HG02588 (cell line): ENCODE data around the gene AMOTL2.

Experiments used
- ATAC-seq: cut with Tn5 transposase; IDR thresholded peaks from one replicate; pipeline ENCODE4 v1.9.1; 2021; ENCODE audit warnings: mild to moderate bottlenecking, moderate library complexity; ENCODE audit not compliant: unreplicated experiment

The AMOTL2 gene

DNA sequence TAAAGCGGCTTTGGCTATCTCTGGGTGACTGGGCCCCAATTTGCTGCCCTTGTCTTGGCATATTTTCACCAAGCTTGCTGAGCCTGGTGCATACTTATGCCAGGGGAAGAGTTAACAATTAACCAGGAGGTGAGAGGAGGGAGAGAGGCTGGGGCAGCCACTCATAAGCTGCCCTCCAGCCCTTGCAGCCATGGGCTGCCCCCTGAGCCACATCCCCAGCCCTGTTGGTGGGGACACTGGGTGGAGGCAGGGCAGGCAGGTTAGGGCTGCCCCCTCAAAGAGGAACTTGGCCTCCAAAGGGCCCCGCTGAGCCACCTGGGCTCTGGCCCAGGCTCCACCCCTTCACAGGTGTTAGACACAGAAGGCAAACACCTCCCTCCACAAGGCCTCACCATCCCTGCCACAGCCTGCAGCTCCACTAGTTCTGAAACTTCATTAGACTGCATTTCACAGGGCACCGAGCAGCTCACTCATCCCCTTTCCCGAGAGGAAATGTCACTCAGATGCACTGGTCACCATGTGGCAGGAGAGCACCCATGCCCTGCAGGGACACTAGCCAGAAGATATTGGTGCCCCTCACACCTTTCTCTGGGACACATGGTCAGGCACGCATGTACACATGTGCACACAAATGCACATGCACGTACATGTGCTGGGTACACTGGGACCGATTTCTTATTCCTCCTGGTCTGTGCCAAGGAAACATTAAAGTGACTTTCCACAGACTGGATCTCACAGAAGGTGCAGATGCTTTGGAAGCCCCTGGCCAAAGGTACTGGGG lies 20.2 kb downstream of the AMOTL2 start:
- no peak for ATAC-seq

DNA sequence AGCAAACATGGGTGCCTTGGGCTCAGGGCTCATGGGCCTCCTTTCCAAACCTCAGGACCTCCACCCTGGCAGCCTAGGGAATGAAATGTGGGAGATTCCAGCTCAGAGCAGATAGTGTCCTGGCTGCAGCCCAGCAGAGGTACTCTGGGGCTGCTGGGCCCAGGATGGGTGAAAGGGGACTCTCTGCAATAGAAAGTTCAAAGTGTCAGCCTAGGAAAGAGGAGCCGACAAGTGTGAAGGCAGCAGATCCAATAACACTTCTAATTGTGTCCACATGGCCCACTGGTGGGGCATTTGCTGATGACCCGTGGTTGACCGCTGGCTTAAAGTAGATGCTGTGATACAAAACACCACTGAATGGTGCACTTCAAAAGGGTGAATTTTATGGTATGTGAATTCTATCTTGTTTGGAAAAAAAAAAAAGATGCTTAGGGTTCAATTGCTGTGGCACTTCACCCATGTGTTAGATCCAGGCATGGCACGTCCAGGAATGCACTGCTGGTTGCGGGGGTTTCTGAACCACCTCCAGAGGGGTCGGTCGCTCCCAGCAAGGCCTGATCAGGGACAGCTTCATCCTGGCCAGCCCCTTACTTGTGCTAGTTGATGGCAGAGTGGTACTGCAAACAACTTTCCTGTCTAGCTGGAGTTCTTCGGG lies 20.9 kb downstream of the AMOTL2 start:
- no peak for ATAC-seq

DNA sequence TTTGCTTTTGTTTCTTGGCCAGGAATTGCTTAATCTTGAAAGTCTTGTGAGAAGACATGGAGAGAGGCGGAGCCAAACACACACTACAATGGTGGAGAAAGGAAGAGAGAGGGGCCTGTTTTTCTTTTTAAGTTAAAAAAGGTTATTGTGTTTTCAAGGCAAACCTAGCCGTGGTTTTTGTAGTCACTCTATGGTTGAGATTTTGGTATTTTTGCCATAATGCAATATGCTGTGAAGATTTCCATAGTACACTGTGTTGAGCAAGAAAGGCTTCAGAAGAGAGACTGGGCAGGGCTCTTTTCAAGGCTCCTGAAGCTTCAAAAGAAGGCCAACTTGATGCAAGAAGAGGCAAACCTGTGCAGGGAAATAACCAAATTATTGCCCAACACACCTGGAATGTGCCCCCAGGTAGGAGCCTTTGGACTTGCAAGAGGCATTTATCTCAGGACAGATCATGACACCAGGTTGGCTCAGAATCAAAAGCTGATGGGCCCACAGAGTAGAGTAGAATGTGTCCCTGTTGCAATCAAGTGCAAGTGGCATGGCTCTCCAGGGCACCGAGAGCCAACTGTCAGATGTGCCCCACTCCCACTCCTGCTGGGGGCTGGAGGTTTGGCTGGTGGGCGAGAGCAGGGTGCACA lies 22.1 kb downstream of the AMOTL2 start:
- ATAC-seq = no peak

DNA sequence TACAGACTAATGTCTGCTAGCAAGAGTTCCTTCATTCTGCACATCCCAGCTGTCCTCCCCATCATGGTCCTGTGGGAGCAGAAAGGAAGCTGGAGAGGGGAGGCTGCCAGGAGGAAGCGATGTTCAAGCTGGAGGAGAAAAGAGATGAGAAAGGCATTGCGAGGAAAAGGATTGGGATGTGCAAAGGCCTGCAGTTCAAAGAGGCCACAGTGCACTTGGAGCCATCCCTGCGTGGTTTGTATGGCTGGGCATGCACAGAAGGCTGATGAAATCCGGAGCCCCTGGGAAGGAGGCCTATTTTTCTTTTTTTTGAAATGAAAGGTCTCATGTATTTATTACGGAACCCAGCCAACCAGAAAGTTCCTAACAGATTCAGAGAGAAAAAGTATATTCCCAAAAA lies 22.8 kb downstream of the AMOTL2 start:
- ATAC-seq = no peak

DNA sequence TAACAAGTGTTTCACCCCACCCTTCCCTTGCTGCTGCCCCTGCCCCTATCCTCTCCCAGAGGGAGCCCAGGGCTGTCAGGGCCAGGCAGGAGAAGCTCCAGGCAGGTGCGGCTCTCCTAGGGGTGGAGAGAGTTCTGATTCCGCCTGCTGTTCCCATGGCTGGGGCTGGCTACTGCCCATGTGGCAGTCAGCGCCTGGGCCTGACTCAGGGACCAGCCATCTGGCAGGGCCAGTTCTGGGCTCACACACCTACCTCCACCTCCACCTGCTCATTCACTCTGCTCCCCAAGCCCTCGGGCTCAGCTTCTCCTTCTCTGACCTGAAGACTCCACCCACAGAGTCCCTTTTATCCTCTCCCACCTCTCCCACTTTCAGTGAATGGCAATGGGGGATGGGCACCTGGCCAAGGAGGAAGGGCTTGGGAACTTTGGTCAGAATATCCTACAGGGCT lies 23.4 kb downstream of the AMOTL2 start:
- ATAC-seq = no peak

DNA sequence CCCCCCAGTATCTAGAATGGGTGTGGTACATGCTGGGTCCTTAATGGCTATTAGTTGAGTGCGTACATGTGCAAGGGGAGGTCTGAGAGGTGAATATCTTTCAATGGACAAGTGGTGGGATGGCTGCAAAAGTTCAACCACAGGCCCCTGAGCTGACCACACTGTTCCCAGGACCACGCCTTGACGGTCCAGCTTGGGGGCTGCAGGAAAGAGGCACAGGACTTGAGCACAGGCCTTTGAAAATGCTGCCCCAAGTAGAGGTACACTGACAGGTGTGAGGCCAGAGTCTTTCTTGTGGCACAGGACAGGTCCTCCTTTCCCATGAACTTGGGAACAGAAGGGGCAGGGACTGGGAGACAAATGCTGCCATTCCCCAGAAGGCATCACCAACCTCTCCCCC lies 24.0 kb downstream of the AMOTL2 start:
- ATAC-seq = no peak

DNA sequence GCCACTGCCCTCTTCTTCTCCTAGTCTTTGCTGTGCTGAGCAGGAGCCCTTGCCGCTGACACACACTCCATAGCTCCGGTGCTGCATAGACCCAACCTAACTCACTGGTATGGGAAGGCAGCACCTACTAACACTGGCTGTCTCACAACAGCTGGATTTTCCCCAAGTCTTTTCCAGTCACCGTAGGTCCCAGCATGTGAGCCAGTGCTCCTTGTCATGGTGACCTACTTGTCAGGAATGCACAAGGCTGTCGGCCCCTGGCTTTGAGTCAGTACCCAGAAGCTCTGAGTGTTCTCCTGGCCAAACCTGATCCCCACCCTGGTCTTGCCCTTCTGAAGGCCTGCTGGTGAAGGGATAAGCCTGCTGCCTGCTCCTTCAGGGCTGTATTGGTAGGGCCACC lies 25.7 kb downstream of the AMOTL2 start:
- no peak for ATAC-seq

DNA sequence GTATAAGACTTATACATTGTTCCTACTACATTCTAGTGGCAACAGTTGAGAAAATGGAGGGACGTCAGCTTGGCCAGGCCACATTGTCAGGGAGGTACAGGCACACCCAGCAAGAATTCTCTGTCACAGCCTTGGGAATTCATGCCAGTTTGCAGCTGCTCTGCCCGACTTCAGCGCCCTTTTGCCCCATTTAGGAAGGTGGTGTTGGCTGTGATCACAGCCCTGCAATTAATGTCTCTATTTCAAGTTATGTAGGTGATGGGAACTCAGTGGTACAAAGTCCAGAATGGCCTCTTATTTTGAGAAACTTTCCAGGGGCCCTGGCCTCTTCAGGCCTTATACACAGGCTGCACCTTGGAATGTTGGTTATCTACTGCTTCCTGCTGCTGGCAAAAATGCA lies 26.7 kb downstream of the AMOTL2 start:
- ATAC-seq = no peak

DNA sequence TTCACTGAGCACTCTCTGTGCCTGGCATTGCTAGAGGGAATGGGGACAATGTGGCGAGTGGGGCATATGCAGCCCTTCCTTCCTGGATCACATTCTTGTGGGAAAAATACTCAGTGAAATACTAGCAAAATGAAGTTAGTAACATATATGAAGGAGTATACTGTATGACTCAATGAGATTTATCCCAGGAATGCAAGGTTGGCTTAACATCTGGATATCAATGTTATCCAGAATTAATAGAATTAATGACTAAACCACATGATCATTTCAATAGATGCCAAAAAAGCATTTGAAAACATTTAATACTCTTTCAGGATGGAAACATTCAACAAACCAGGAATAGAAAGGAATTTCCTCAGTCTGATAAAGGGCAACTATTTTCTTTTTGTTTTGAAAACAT lies 27.5 kb downstream of the AMOTL2 start:
- no peak for ATAC-seq

DNA sequence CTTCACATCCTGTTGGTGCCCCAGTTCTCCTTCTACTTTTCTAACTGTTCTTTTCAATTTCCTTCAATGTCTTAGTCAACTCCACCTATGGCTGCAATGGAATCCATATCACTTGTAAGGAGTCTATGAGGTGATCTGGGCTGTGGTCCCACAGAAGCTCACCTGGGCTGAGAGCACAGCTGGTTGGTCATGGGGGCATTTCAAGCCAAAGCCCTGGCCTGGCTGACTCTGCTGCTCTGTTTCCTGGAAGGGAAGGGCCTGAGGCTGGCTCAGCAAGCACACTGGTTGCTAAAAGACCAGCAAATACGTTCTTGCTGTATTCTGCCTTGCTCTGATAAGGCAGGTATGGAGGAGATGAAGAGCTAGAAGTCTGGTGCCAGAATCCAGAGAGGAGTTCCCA lies 29.0 kb downstream of the AMOTL2 start:
- no peak for ATAC-seq

DNA sequence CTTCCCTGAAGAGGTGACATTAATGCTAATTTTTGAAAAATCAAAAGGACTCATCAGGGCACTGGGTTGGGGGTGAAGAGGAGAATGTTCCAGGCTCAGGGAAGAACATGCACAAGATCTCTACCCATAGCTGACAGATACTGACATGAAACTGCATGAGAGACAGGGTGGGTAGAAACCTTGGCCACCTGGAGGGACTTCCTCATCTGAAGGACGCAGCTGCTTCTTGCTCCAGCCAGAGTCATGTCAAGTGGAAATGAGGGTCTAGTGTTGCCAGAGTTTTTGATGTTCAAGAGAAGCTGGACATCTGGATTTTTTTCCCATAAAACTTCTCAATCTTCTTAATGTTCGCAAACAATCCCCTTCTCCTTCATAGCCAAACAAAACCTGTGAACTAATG lies 29.7 kb downstream of the AMOTL2 start:
- ATAC-seq = no peak

DNA sequence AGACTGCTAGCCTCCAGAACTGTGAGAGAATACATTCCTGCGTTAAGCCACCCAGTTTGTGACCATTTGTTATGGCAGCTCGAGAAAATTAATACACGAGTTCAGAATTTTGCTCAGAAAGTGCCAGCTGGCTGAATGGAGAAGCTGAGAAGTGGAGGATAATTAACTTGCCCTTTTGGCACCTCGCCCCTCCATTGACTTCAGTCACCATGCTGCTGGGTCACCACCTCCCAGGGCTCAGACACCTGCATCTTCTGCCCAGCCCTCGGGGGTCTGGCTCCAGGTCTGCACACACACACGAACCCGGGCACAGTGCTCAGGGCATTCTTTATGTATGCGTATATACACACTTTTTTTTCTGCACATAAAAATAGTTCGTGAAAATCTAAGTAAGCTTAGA lies 32.0 kb downstream of the AMOTL2 start:
- ATAC-seq = no peak

DNA sequence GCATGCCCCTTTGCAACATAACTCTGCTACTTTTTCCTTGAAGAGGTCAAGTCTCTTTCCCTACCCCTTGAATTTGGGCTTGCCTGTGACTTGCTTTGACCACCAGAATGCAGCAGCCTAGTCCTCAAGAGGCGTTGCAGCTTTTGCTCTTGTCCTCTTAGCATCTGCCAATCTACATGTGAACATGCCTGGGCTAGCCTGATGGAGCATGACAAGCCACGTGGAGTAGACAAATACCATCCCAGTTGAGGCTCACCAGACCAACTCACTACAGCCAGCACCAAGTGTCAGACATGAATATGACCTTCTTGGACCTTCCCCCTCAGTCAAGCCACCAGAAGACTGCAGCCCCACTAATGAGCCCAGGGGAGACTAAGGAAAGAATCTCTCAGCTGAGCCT lies 32.9 kb downstream of the AMOTL2 start:
- ATAC-seq = no peak

DNA sequence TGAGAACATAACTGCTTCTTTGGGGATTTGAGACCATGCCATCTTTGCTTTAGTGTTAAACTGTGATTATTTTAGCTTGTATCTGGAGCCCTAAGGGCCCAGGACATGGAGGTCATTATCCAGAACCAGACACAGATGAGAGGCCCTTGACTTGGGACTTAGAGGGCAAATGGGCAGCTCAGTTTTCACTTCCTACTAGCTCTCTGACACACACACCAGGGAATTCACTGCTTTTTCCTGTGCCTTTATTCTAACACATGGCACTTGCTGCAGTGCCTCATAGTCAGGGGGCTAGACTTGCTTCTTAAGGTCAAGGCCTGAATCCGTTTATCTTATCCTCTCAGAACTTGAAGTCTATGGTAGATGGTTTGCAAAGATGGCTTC lies 33.3 kb downstream of the AMOTL2 start:
- ATAC-seq = no peak

DNA sequence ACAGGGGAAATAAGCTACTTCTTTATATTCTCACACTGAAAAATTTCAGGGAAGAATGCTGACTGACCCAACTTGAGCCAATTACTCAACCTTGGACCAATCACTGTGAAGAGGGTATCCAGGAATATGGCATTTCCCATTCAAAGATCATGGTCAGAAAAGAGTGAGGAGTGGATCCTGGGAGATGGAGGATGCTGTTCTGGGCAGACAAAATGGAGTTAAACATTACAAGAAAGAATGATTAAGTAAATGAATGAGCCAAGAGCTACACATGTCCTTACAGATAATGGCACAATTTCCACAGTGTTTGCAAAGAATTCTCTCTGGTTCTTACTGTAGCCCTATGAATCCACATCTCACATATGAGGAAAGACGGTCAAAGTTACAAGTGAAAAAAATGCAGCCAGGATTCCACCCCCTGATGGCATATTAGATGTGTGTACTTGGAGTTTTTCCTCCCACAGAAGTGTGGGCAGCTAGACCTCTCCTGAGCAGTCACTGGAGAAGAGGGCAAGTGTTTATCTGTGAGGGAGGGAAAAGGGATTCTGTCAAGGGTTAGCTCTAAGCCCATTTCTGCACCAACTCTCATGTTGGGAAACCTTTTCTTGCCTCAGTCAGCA lies 33.8 kb downstream of the AMOTL2 start:
- no peak for ATAC-seq

DNA sequence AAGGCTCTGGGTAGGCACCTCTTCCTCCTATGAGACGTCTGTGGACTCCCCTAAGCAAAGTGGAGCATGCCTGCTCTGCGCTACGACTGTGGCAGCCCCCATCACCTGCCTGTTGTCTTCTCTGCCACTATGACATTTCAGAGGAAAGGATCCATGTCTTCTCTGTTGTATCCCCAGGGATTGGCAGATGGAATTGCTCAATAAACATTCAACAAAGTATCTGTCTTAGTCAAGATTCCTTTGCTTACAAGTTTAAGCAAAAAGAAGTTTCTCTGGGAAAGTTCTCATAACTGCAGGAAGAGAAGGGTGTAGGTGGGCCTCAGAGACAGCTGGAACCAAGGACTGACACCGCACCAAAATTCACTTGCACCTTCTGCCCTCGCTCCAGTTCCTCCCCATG lies 34.3 kb downstream of the AMOTL2 start:
- no peak for ATAC-seq

DNA sequence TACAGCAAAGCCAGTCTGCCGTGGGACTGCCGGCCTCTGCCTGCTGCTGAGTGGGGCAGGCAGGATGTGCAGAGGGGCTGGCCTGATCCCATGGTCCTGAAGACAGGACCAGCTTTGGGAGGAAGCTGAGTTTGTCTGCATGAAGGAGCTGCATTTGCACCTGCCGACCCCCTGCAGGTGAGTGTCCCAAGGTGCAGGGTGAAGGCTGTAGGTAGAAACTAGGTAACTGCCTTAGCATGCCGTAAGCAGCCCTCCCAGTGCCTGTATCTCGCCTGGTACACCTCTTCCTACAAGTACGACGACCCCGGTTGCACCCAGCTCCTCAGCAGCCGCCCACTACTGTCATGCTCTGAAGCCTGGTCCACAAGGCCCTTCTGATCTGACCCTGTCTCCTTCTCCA lies 34.9 kb downstream of the AMOTL2 start:
- no peak for ATAC-seq

DNA sequence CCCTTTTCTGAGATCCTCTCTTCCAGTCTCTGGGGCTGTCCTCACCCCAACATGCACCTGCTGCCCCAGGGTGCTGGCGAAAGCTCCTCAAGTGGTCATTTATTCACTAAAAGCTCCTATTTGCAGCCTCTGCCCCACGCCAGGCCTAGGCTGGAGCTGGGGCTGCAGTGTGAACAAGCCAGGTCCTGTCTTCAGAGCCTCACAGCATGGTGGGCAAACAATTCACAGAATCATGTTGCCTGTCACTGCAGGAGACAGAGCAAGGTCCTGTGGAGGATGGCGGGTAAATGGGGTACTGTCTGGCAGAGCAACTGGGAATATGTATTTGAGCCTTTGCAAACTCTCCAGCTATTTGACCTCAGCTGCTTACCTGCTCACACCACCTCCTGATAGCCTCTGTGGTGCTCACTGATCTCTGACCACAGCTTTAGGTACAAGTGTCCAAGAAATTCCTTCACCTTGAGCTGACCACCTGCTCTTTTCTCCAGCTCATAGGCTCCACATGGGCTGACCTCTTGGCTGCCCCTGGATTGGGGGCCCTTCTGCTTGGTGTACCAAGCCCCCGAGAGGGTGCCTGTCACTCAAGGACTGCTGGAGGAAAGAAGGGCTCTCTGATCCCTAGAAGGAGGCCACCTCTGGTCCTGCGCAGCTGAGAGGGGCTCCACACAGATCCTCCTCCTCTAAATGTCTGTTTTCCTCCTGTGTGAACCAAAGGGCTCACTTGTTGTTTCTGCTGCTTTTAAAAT lies 35.6 kb downstream of the AMOTL2 start:
- no peak for ATAC-seq

DNA sequence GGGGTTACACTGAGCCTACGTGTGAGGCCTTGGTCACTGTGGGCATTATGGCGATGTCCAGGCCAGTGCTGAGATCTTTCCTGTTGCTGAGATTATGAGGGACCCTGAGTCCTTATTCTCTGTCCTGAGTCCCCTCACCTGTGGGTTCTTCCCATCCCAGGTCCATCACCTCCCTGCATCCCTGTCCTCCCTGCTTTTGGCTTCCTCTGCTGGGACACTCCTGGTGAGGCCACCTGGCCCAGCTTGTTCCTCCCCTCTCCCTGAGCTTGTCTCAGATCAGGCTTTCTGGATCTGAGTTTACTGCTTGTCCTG lies 36.1 kb downstream of the AMOTL2 start:
- ATAC-seq = no peak

DNA sequence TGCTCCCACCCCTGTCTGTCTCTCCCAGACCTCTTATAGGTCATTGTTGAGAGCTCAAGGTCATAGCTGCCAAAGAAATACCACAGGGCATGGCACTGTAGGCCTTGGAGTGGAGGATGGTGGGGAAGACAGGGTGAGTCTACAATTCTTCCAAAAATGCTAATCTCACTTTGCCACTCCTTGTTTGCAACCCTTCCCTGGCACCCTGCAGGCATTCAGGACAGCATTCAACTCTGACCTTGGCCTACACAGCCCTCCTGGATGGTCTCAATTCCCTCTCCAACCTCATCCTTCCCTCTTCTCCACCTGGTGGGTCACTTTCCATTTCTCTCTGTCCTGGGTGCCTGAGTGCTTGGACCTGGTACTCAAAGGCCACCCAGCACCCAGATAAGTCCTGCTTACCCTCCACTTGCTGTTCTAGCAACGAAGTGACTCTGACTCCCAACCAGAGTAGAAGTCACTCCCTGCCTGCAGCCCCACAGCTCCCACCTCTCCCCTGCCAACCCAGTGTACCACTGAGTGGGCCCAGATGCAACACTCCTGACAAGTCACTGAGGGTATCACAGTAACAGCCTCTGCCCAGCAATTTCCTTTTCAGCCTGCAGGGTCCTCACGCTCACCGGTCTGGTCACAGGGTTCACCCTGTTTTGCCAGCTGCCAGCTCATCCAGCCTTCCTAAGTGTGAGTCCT lies 36.6 kb downstream of the AMOTL2 start:
- ATAC-seq = no peak

DNA sequence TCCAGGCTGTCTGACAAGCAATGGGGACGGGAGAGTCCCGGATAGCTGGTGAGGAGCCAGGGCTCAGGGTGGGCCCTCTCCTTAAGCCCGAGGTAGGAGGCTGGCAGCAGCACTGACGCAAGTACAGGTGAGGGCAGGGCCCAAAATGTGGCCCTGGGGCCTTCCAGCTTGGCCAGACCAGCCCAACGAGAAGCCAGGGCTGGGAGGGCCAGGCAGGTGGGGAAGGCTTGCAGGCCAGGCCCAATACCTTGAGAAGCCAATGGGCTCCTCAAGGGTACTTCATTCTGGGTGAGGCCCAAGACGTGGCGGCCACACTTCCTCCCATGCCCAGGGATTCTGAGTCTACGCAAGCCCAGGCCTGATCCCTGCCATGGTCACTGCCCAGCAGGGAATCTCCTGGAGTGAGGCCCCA lies 37.2 kb downstream of the AMOTL2 start:
- no peak for ATAC-seq
